ENCODE results near the gene AHI1.

GRCh38 chr6:135458051-135458450, 39.5 kb downstream of the AHI1 start:
- TF ChIP-seq, protein P1, sequence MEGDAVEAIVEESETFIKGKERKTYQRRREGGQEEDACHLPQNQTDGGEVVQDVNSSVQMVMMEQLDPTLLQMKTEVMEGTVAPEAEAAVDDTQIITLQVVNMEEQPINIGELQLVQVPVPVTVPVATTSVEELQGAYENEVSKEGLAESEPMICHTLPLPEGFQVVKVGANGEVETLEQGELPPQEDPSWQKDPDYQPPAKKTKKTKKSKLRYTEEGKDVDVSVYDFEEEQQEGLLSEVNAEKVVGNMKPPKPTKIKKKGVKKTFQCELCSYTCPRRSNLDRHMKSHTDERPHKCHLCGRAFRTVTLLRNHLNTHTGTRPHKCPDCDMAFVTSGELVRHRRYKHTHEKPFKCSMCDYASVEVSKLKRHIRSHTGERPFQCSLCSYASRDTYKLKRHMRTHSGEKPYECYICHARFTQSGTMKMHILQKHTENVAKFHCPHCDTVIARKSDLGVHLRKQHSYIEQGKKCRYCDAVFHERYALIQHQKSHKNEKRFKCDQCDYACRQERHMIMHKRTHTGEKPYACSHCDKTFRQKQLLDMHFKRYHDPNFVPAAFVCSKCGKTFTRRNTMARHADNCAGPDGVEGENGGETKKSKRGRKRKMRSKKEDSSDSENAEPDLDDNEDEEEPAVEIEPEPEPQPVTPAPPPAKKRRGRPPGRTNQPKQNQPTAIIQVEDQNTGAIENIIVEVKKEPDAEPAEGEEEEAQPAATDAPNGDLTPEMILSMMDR (IDR thresholded peaks at IDR 0.05; ENCODE audit: poor library complexity) = no peak
- no peak for TF ChIP-seq EZH2 (IDR thresholded peaks at IDR 0.05; ENCODE audit: borderline replicate concordance)

Measured in hepatocyte (in vitro differentiated cells).